Endothelial cell of umbilical vein (primary cell): ENCODE measurements around the gene AKT1. TPM values are rescaled to one million over a fixed set of nuclear protein-coding genes. Genes with fewer than 3 reads are reported as not detected.

Experiments used
- BruUV-seq: library from RNA; stranded (reverse); fragments of 400-500 nt; replicated peaks from 2 replicates; lab custom pipeline; 2021; lab: Mats Ljungman, UMichigan
- CTCF ChIA-PET: fragments of 300-600, 350-600 bp; sonication (Branson Sonifier 250); formaldehyde crosslinking; loops from one replicate; lab custom pipeline; 2021; ENCODE audit warnings: antibody characterized with exemption, inconsistent platforms; lab: Charles Lee
- POLR2A ChIA-PET: fragments of 300-600, 350-600 bp; sonication (Branson Sonifier 250); formaldehyde crosslinking; loops from one replicate; lab custom pipeline; 2021; ENCODE audit warnings: antibody characterized with exemption, inconsistent platforms; lab: Charles Lee
- DNase-seq: peaks from one replicate; pipeline ENCODE4 v3.0.0-alpha.2; 2011; ENCODE audit warnings: low read depth, low spot score
- FAIRE-seq: peaks from 2 replicates; lab custom pipeline; 2011; peaks lifted over from hg19 to GRCh38; lab: Jason Lieb, UNC
- H2AFZ ChIP-seq: 2 replicates; pipeline ENCODE4 v1.6.0; 2012; ENCODE audit warnings: low read depth, low read length, control low read depth, inconsistent platforms
- H3K27ac ChIP-seq: 2 replicates; pipeline ENCODE4 v1.5.1; 2011; ENCODE audit warnings: low read depth, mild to moderate bottlenecking, control low read depth, low read length, moderate library complexity; ENCODE audit not compliant: insufficient read depth
- H3K27me3 ChIP-seq, 2 experiments: 2 replicates each; pipeline versions ENCODE4 v1.6.0 to v1.6.1; 2011; ENCODE audit warnings: low read length in 2 of 2, mixed read lengths in 1 of 2; ENCODE audit not compliant: control insufficient read depth in 2 of 2, insufficient read depth in 2 of 2
- H3K36me3 ChIP-seq, 2 experiments: 2 replicates in 1 of 2; 3 replicates in 1 of 2; pipeline ENCODE4 v1.5.1; 2011; ENCODE audit warnings: low read length in 2 of 2, mild to moderate bottlenecking in 1 of 2, moderate library complexity in 1 of 2; ENCODE audit not compliant: control insufficient read depth in 2 of 2, insufficient read depth in 2 of 2; ENCODE audit errors: extremely low read depth in 1 of 2
- H3K4me1 ChIP-seq: 3 replicates; pipeline ENCODE4 v1.5.1; 2011; ENCODE audit warnings: mild to moderate bottlenecking, low read length; ENCODE audit not compliant: control insufficient read depth, insufficient read depth; ENCODE audit errors: extremely low read depth
- H3K4me2 ChIP-seq: 2 replicates; pipeline ENCODE4 v1.6.1; 2011; ENCODE audit warnings: low read length, control low read depth, mixed read lengths; ENCODE audit not compliant: insufficient read depth
- H3K4me3 ChIP-seq, 3 experiments: fragments of 200-600 bp in 1 of 3; sonication (generic), shearing (Covaris generic) in 1 of 3; replicated peaks in 1 of 3; 2 replicates each; pipeline ENCODE4 v1.5.1; 2011 to 2016; ENCODE audit warnings: control low read depth in 3 of 3, low read length in 3 of 3, mild to moderate bottlenecking in 2 of 3, inconsistent platforms in 1 of 3, low read depth in 1 of 3, moderate library complexity in 1 of 3; ENCODE audit not compliant: insufficient read depth in 1 of 3
- H3K79me2 ChIP-seq: 2 replicates; pipeline ENCODE4 v1.6.0; 2012; ENCODE audit warnings: low read length, inconsistent platforms; ENCODE audit not compliant: control insufficient read depth, insufficient read depth
- H3K9ac ChIP-seq: replicated peaks from 2 replicates; pipeline ENCODE3; 2011; ENCODE audit warnings: low read length, control low read depth; ENCODE audit not compliant: insufficient read depth; ENCODE audit errors: extremely low read depth
- H3K9me1 ChIP-seq: replicated peaks from 3 replicates; pipeline ENCODE4 v1.6.0; 2011; ENCODE audit warnings: mild to moderate bottlenecking, low read length; ENCODE audit not compliant: control insufficient read depth, insufficient read depth; ENCODE audit errors: extremely low read depth
- H3K9me3 ChIP-seq: replicated peaks from 2 replicates; pipeline ENCODE4 v1.5.1; 2012; ENCODE audit warnings: low read length, inconsistent platforms; ENCODE audit not compliant: control insufficient read depth, insufficient read depth
- H4K20me1 ChIP-seq: replicated peaks from 2 replicates; pipeline ENCODE3; 2011; ENCODE audit warnings: mild to moderate bottlenecking, low read length; ENCODE audit not compliant: control insufficient read depth, insufficient read depth; ENCODE audit errors: extremely low read depth
- EZH2 ChIP-seq: IDR thresholded peaks from 2 replicates; pipeline ENCODE4 v1.6.1; 2012; ENCODE audit warnings: borderline replicate concordance, low read depth, mild to moderate bottlenecking, moderate library complexity, low read length, inconsistent platforms; ENCODE audit not compliant: severe bottlenecking
- FOS ChIP-seq: IDR thresholded peaks from 2 replicates; pipeline ENCODE4 v1.6.1; 2011; ENCODE audit warnings: mild to moderate bottlenecking, low read length, moderate library complexity, borderline replicate concordance; ENCODE audit not compliant: insufficient read depth
- GATA2 ChIP-seq: IDR thresholded peaks from 2 replicates; pipeline ENCODE4 v1.7.0; 2011; ENCODE audit warnings: low read depth, mild to moderate bottlenecking, moderate library complexity, mixed read lengths, low read length; ENCODE audit not compliant: insufficient read length, insufficient read depth
- JUN ChIP-seq: IDR thresholded peaks from 2 replicates; pipeline ENCODE4 v1.6.1; 2011; ENCODE audit warnings: borderline replicate concordance, low read depth; ENCODE audit not compliant: insufficient read length, insufficient read depth
- MYC ChIP-seq: IDR thresholded peaks from one replicate; pipeline ENCODE4 v1.6.1; 2011; ENCODE audit warnings: mild to moderate bottlenecking, low read depth, low read length
- POLR2A ChIP-seq: IDR thresholded peaks from 2 replicates; pipeline ENCODE4 v1.6.1; 2012; ENCODE audit warnings: low read depth, mild to moderate bottlenecking, control low read depth, low read length
- POLR2AphosphoS5 ChIP-seq: IDR thresholded peaks from 2 replicates; pipeline ENCODE4 v1.6.1; 2012; ENCODE audit warnings: low read depth, mild to moderate bottlenecking, control low read depth, low read length, moderate library complexity; ENCODE audit not compliant: insufficient read depth
- dilution Hi-C: fragments of 300-500 bp; cut with MboI; formaldehyde crosslinking; loops from one replicate; pipeline ENCODE4 v1.15.0; 2019; ENCODE audit warnings: low sequenced_read_pairs; ENCODE audit not compliant: extremely low pct_ligation_motif_present
- intact Hi-C: fragments of 100-400 bp; cut with micrococcal nuclease; formaldehyde crosslinking; loops from one replicate; pipeline ENCODE4 v1.10.0; 2022
- polyA plus RNA-seq, 4 experiments: library from polyadenylated mRNA; depleted of rRNA in 3 of 4; stranded (reverse) in 3 of 4; unstranded in 1 of 4; fragments of >200 nt; gene quantifications; 2 replicates each; pipeline versions ENCODE4 v1.2.1 to v1.2.3, GENCODE V29; 2011 to 2012; ENCODE audit warnings: missing spikeins in 1 of 4
- total RNA-seq: library from RNA; stranded (reverse); gene quantifications from 2 replicates; pipeline ENCODE4 v1.2.3, GENCODE V29; 2021
- TF ChIP-seq, protein P1 (sequence below), 2 donors: IDR thresholded peaks; 1 replicate in 1 of 2; 2 replicates in 1 of 2; pipeline ENCODE4 v1.5.1; 2011; ENCODE audit warnings: low read length in 2 of 2, mild to moderate bottlenecking in 2 of 2, moderate library complexity in 2 of 2, control low read depth in 1 of 2, inconsistent platforms in 1 of 2, low read depth in 1 of 2; ENCODE audit not compliant: insufficient read depth in 1 of 2; ENCODE audit errors: extremely low read depth in 1 of 2
- TF ChIP-seq, protein P2 (sequence below): IDR thresholded peaks from 2 replicates; pipeline ENCODE4 v1.6.1; 2011; ENCODE audit not compliant: insufficient read depth, insufficient read length

AKT1 gene
- total and polyA plus RNA-seq, 2 donors (not counting 3 experiments of a cell fraction or from before 2014, with no cell fraction given) = 177 to 191 TPM

DNA sequence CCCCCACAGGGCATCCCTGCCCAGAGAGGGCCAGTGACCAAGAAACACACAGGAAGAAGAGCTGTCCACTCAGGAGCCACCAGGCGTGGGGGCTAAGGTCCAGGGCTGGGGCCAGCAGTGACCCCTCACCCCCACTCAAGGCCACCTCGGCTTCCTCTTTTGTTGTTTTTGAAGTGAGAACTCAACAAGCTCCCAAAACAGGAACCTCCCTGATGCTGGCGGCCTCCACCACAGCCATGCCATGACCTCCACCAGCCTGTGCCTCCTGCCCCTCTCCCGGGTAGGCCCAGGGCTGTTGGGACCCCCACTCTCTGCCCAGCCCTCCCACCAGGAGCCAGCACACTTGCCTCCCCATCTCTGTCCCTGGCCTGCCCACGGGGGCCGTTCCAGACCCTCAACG is 7.8 kb downstream of the AKT1 start:
- DNase-seq = no peak
- ChIA-PET POLR2A (no interaction called here), CTCF (no interaction called here)
- dilution Hi-C loops (no loop called here), intact Hi-C loops (no loop called here)
- Histone ChIP-seq H3K9me3 (no peaks in the 10 kb centered on the region), H4K20me1 (no peaks in the 10 kb centered on the region), H3K27me3 (no peaks in the 10 kb centered on the region), H3K79me2 (peaks cover 51% of the 10 kb centered on the region), H3K4me1 (no peaks in the 10 kb centered on the region), H3K4me3 (no peak overlapping the region), H2AFZ (no peak overlapping the region), H3K36me3 (peaks cover 2 to 25% of the 10 kb centered on the region in 2 experiments), H3K4me2 (no peak overlapping the region), H3K9ac (no peak overlapping the region), H3K9me1 (no peaks in the 10 kb centered on the region), H3K27ac (no peak overlapping the region)
- no peak for FAIRE-seq
- no peak for TF ChIP-seq POLR2A
- TF ChIP-seq, protein P1, sequence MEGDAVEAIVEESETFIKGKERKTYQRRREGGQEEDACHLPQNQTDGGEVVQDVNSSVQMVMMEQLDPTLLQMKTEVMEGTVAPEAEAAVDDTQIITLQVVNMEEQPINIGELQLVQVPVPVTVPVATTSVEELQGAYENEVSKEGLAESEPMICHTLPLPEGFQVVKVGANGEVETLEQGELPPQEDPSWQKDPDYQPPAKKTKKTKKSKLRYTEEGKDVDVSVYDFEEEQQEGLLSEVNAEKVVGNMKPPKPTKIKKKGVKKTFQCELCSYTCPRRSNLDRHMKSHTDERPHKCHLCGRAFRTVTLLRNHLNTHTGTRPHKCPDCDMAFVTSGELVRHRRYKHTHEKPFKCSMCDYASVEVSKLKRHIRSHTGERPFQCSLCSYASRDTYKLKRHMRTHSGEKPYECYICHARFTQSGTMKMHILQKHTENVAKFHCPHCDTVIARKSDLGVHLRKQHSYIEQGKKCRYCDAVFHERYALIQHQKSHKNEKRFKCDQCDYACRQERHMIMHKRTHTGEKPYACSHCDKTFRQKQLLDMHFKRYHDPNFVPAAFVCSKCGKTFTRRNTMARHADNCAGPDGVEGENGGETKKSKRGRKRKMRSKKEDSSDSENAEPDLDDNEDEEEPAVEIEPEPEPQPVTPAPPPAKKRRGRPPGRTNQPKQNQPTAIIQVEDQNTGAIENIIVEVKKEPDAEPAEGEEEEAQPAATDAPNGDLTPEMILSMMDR (IDR thresholded peaks at IDR 0.05; ENCODE audit: extremely low read depth in 1 of 2, insufficient read depth in 1 of 2, low read depth in 1 of 2, low read length in 2 of 2) = no peak
- no peak for TF ChIP-seq POLR2AphosphoS5
- no peak for TF ChIP-seq MYC
- no peak for TF ChIP-seq JUN
- TF ChIP-seq EZH2 = no peak
- TF ChIP-seq FOS = no peak
- TF ChIP-seq GATA2 = no peak
- TF ChIP-seq, protein P2, sequence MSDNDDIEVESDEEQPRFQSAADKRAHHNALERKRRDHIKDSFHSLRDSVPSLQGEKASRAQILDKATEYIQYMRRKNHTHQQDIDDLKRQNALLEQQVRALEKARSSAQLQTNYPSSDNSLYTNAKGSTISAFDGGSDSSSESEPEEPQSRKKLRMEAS = no peak
- BruUV-seq = no TSS peak
